ENCODE results near the gene RBL1.

GRCh38 chr20:37007898-37008649, 87.7 kb downstream of the RBL1 start:
- TF ChIP-seq POLR2A (IDR thresholded peaks at IDR 0.05) (no peak), CTCF (IDR thresholded peaks at IDR 0.05) (peak in 1 of 3 experiments; percentile 10)
